ENCODE measurements around the gene INHBA. TPM values are rescaled to one million over a fixed set of nuclear protein-coding genes. Genes with fewer than 3 reads are reported as not detected.

The INHBA gene
- total RNA-seq, 2 donors from 2014 or later, result 0.52 TPM; not detected in 1

DNA sequence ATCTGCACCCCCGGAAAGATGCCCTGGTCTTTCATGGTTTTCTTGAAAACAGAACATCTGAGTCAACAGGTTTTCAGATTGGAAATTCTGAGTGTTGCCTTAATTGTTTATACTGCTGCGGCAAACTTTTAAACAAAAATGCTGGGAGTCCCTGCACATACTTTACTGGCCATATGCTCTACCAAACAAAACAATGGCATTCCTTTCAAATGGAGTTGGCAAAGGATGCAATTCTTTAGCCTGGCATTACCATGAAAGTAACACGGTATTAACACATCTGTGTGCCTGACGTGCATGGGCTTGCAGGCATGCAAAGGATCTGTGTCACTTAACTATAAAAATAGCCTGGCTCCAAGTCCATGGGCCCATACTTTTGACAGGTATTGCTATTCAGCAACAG is 4.2 kb downstream of the INHBA start:
- intact Hi-C loops (cut with DNase I), result no loop called here
- WGBS, 2 donors, result 44 to 50% methylated on average over 4 of the region's 4 CpGs
- Histone ChIP-seq H3K9me3 (no peaks in the 10 kb centered on the region), H3K4me1 (peaks cover 16% of the 10 kb centered on the region), H3K27me3 (no peaks in the 10 kb centered on the region), H3K27ac (no peak overlapping the region), H3K36me3 (replicated peaks in 1 of 2; ENCODE audit: insufficient read depth in 1 of 2, low read depth in 2 of 2) (no peaks in the 10 kb centered on the region), H3K4me3 (no peak overlapping the region)
- DNase-seq, result no peak
- TF ChIP-seq, protein P1, sequence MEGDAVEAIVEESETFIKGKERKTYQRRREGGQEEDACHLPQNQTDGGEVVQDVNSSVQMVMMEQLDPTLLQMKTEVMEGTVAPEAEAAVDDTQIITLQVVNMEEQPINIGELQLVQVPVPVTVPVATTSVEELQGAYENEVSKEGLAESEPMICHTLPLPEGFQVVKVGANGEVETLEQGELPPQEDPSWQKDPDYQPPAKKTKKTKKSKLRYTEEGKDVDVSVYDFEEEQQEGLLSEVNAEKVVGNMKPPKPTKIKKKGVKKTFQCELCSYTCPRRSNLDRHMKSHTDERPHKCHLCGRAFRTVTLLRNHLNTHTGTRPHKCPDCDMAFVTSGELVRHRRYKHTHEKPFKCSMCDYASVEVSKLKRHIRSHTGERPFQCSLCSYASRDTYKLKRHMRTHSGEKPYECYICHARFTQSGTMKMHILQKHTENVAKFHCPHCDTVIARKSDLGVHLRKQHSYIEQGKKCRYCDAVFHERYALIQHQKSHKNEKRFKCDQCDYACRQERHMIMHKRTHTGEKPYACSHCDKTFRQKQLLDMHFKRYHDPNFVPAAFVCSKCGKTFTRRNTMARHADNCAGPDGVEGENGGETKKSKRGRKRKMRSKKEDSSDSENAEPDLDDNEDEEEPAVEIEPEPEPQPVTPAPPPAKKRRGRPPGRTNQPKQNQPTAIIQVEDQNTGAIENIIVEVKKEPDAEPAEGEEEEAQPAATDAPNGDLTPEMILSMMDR (IDR thresholded peaks at IDR 0.05), result no peak
- TF ChIP-seq POLR2A (IDR thresholded peaks at IDR 0.05), result no peak
- ATAC-seq, result no peak

DNA sequence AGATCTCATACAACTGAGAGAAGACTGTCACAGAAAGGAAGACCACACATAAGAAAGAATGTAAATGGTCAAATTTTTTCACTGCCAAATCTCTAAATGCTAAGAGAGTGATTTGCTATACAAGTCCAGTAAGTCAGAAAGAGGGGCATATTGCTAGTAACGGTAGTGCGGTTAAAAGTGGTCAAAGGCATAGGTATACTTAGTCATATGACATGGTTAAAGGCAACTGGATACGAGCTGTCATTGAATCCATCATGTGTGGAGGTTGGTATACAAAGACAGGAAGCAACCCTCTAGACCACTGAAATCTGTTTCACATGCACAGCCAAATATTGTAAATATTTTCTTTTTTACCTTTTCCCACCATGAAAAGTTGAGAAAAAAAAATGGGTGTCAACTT is 4.8 kb downstream of the INHBA start:
- ATAC-seq (no peak), DNase-seq (no peak)
- TF ChIP-seq, protein P1 (IDR thresholded peaks at IDR 0.05), result no peak
- TF ChIP-seq POLR2A (IDR thresholded peaks at IDR 0.05), result no peak
- peaks cover 16% of the 10 kb centered on the region for H3K4me1 ChIP-seq
- H3K27me3 ChIP-seq, result no peaks in the 10 kb centered on the region
- H3K27ac ChIP-seq, result no peak overlapping the region
- no peaks in the 10 kb centered on the region for H3K36me3 ChIP-seq (replicated peaks in 1 of 2; ENCODE audit: insufficient read depth in 1 of 2, low read depth in 2 of 2)
- intact Hi-C loops (cut with DNase I), result no loop called here
- WGBS, 2 donors, result 71 to 77% methylated on average over 3 of the region's 3 CpGs
- no peak overlapping the region for H3K4me3 ChIP-seq
- no peaks in the 10 kb centered on the region for H3K9me3 ChIP-seq

DNA sequence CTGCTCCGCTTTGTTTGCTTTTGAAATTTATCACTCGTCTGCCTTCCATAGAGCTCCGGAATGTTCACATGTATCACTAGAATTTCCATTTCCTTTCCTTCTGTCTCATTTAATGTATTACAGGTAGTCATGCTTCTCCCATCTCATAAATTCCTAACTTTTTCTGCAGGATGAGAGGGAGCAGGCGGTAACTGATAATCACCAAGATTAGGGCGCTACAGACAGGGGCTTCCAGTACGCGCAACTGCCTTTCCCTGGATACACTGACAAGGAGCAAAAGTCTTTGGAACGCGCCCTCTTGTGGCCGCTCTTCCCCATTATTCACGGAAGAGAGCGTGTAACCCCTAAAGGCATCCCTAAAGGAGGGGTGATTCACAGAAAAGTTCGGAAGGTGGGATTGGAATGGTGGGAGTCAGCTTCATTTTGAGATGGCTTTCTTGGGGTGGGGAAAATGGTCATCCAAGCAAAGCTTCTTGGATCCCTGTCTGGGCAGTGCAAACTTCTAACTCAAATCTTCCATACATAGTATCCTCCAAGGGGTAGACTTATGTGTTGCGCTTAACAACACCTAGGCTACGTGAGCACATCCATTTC is 6.5 kb downstream of the INHBA start:
- no peaks in the 10 kb centered on the region for H3K27me3 ChIP-seq
- DNase-seq (peak; percentile 60 to 78 (median 68)), ATAC-seq (peak; percentile 75)
- no peaks in the 10 kb centered on the region for H3K36me3 ChIP-seq (replicated peaks in 1 of 2; ENCODE audit: insufficient read depth in 1 of 2, low read depth in 2 of 2)
- H3K9me3 ChIP-seq, result no peaks in the 10 kb centered on the region
- peaks cover 16% of the 10 kb centered on the region for H3K4me1 ChIP-seq
- H3K4me3 ChIP-seq, result no peak overlapping the region
- WGBS, 2 donors, result 9 to 15% methylated on average over 15 of the region's 15 CpGs
- H3K27ac ChIP-seq, result no peak overlapping the region
- intact Hi-C loops (cut with DNase I), result no loop called here
- TF ChIP-seq, protein P1 (IDR thresholded peaks at IDR 0.05), result peak; percentile 51 to 71 (median 60)
- TF ChIP-seq POLR2A (IDR thresholded peaks at IDR 0.05), result no peak

DNA sequence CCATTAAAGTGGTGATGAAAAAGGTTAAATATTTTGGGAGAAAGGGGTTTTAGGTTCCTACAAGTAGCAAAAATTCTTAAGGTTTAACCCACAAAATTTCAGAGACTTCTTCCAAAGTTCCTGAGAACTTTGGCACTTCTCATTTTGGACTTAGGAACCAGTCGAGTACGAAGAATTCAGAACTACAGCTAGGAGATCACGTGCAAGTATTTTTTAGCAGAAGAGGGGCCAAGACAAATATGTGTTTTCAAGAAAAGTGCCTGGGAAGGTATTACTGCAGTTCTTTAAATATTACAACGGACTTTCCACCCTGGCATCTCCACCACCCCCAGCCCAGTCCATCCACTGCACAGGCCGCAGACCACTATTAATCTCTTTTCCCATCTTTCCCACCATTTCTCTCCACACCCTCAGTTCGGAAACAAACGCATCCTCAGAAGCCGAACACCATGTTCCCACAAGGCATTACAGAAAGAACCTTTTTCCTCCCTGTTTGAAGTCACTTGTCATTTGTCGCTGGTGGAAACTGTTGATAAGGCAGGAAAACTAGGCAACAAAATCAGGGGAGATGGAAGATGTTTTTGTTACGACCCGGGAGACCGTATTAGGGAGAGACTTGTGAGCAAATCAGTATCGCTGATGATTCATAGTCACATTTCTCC is 7.1 kb downstream of the INHBA start:
- intact Hi-C loops (cut with DNase I), result no loop called here
- DNase-seq, result no peak
- H3K27ac ChIP-seq, result no peak overlapping the region
- ATAC-seq, result no peak
- no peak for TF ChIP-seq POLR2A (IDR thresholded peaks at IDR 0.05)
- TF ChIP-seq, protein P1 (IDR thresholded peaks at IDR 0.05), result no peak
- H3K36me3 ChIP-seq (replicated peaks in 1 of 2; ENCODE audit: insufficient read depth in 1 of 2, low read depth in 2 of 2), result no peaks in the 10 kb centered on the region
- WGBS, 2 donors, result 33 to 36% methylated on average over 13 of the region's 13 CpGs
- H3K27me3 ChIP-seq, result no peaks in the 10 kb centered on the region
- peaks cover 16% of the 10 kb centered on the region for H3K4me1 ChIP-seq
- no peak overlapping the region for H3K4me3 ChIP-seq
- no peaks in the 10 kb centered on the region for H3K9me3 ChIP-seq

DNA sequence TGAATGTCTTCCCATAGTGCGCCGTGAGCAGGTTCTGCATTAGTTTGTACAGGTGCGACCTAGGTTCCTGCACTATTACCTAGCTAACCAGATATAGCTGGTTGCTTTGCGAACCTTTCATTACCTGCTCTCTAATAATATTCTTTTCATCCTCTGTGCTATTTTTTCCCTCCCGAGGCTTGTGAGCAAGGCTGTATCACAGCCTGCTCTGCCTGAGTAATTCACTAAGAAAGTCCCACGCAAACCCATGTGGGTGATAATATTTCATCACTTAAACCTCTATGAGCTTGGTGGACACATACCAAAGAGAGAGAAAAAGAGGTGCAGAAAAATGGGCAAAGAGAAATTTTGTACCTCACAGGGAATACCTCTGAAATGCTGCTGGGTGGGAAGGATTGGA is 8.4 kb downstream of the INHBA start:
- peaks cover 11% of the 10 kb centered on the region for H3K4me1 ChIP-seq
- 61 to 67% methylated on average over 6 of the region's 6 CpGs for WGBS, 2 donors
- intact Hi-C loops (cut with DNase I), result no loop called here
- no peaks in the 10 kb centered on the region for H3K9me3 ChIP-seq
- H3K27me3 ChIP-seq, result no peaks in the 10 kb centered on the region
- H3K36me3 ChIP-seq (replicated peaks in 1 of 2; ENCODE audit: insufficient read depth in 1 of 2, low read depth in 2 of 2), result no peaks in the 10 kb centered on the region
- no peak overlapping the region for H3K4me3 ChIP-seq
- no peak for ATAC-seq
- H3K27ac ChIP-seq, result no peak overlapping the region
- TF ChIP-seq, protein P1 (IDR thresholded peaks at IDR 0.05), result no peak
- TF ChIP-seq POLR2A (IDR thresholded peaks at IDR 0.05), result no peak
- no peak for DNase-seq
